Ishikawa (cell line): ENCODE data around the gene ADARB1.

Source experiments
- CEBPB ChIP-seq: IDR thresholded peaks from 2 replicates; pipeline ENCODE4 v1.6.1; 2012
- CREB1 ChIP-seq: IDR thresholded peaks from 2 replicates; pipeline ENCODE4 v1.6.1; 2012; ENCODE audit warnings: low read depth
- EP300 ChIP-seq: IDR thresholded peaks from 2 replicates; pipeline ENCODE4 v1.6.1; 2012; ENCODE audit warnings: borderline replicate concordance
- FOXM1 ChIP-seq: IDR thresholded peaks from 2 replicates; pipeline ENCODE4 v1.6.1; 2012; ENCODE audit warnings: low read depth, borderline replicate concordance
- RAD21 ChIP-seq: IDR thresholded peaks from 2 replicates; pipeline ENCODE4 v1.6.1; 2012; ENCODE audit warnings: low read depth
- ZBTB7A ChIP-seq: IDR thresholded peaks from 2 replicates; pipeline ENCODE4 v1.6.1; 2012; ENCODE audit warnings: low read depth
- TF ChIP-seq, protein P1 (sequence below): IDR thresholded peaks from 2 replicates; pipeline ENCODE4 v1.6.1; 2012; ENCODE audit warnings: low read depth, mild to moderate bottlenecking
- TF ChIP-seq, protein P2 (sequence below): IDR thresholded peaks from 2 replicates; pipeline ENCODE4 v1.6.1; 2012

DNA sequence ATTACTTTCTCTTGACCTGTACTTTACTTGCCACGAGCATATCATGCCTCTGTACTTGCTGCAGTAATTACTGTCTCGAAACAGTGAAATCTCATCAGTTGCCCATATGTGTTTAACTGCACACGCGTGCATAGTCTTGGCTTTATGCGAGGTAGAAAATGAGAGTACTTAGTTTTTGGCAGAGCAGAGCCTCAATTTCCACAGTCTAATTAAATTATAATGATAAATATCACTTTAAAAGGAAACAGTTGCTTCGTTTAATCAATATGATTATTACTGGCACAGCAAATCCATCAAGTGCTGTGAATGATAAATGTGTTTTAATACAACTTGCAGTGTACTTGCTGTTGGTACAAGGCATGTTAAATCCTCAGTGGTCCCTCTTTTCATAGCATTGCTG, 47.6 kb downstream of the ADARB1 start:
- TF ChIP-seq CEBPB (no peak), FOXM1 (no peak), EP300 (no peak), CREB1 (no peak), RAD21 (no peak), ZBTB7A (no peak)
- TF ChIP-seq, protein P1, sequence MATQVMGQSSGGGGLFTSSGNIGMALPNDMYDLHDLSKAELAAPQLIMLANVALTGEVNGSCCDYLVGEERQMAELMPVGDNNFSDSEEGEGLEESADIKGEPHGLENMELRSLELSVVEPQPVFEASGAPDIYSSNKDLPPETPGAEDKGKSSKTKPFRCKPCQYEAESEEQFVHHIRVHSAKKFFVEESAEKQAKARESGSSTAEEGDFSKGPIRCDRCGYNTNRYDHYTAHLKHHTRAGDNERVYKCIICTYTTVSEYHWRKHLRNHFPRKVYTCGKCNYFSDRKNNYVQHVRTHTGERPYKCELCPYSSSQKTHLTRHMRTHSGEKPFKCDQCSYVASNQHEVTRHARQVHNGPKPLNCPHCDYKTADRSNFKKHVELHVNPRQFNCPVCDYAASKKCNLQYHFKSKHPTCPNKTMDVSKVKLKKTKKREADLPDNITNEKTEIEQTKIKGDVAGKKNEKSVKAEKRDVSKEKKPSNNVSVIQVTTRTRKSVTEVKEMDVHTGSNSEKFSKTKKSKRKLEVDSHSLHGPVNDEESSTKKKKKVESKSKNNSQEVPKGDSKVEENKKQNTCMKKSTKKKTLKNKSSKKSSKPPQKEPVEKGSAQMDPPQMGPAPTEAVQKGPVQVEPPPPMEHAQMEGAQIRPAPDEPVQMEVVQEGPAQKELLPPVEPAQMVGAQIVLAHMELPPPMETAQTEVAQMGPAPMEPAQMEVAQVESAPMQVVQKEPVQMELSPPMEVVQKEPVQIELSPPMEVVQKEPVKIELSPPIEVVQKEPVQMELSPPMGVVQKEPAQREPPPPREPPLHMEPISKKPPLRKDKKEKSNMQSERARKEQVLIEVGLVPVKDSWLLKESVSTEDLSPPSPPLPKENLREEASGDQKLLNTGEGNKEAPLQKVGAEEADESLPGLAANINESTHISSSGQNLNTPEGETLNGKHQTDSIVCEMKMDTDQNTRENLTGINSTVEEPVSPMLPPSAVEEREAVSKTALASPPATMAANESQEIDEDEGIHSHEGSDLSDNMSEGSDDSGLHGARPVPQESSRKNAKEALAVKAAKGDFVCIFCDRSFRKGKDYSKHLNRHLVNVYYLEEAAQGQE: no peak
- TF ChIP-seq, protein P2, sequence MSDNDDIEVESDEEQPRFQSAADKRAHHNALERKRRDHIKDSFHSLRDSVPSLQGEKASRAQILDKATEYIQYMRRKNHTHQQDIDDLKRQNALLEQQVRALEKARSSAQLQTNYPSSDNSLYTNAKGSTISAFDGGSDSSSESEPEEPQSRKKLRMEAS: no peak
